ENCODE results near the gene COA1.

GRCh38 chr7:43619213-43620012 lies 109.9 kb downstream of the COA1 start:
- no peak for TF ChIP-seq CTCF (conservative IDR thresholded peaks at IDR 0.05 in 1 of 2, IDR thresholded peaks at IDR 0.05 in 1 of 2; ENCODE audit: extremely low read depth in 1 of 2, insufficient read depth in 1 of 2, low read depth in 1 of 2, low read length in 2 of 2)
- TF ChIP-seq EZH2 (IDR thresholded peaks at IDR 0.05; ENCODE audit: borderline replicate concordance, low read length) = no peak

Measured in mammary epithelial cell (primary cell).